Astrocyte (in vitro differentiated cells and primary cell): Measurements from ENCODE around the gene DCST1.

Experiments used
- EZH2 ChIP-seq: IDR thresholded peaks from 2 replicates; pipeline ENCODE4 v1.6.1; 2012; ENCODE audit warnings: mild to moderate bottlenecking, low read length, inconsistent platforms; ENCODE audit not compliant: insufficient read depth
- TF ChIP-seq, protein P1 (sequence below): IDR thresholded peaks from 2 replicates; pipeline ENCODE4 v1.5.1; 2011; ENCODE audit warnings: low read depth, mild to moderate bottlenecking, inconsistent platforms, low read length, moderate library complexity; ENCODE audit not compliant: insufficient read depth

DNA sequence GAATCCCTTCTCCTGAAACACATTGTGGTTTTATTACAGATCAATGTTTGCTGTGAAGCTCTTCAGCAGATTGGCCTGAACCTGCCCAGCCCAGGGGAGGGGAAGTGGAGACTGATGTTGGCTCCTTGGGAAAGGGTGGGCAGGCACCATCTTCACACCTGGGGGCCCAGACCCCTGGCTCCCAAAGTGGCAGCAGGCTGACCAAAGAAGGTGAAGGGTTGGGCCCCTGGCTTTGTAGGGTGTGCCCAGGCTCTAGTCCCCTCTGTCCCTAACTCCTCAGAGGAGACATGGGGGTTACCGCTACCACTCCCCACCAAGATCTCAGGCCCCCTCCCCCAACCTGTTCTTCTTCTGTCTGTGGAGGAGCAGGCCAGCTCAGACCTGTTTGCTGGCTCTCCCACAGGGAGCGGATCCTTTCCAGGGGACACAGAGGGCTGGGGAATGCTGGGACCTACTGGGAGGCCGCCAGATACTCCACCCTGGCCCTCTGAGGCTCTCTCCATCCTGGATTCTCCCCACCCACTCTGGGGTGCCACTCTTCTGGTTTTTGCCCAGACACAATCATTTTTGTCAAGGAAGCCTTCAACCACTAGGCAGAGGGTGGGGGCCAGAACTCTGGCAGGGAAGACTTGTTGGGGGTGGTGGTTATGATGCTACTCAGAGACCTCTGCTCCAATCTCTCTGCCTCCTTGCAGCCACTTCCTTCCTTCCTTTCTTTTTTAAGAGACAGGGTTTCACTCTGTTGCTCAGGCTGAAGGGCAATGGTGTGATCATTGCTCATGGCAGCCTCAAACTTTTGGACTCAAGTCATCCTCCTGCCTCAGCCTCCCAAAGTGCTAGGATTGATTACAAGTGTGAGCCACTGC, 40.0 kb downstream of the DCST1 start:
- TF ChIP-seq, protein P1, sequence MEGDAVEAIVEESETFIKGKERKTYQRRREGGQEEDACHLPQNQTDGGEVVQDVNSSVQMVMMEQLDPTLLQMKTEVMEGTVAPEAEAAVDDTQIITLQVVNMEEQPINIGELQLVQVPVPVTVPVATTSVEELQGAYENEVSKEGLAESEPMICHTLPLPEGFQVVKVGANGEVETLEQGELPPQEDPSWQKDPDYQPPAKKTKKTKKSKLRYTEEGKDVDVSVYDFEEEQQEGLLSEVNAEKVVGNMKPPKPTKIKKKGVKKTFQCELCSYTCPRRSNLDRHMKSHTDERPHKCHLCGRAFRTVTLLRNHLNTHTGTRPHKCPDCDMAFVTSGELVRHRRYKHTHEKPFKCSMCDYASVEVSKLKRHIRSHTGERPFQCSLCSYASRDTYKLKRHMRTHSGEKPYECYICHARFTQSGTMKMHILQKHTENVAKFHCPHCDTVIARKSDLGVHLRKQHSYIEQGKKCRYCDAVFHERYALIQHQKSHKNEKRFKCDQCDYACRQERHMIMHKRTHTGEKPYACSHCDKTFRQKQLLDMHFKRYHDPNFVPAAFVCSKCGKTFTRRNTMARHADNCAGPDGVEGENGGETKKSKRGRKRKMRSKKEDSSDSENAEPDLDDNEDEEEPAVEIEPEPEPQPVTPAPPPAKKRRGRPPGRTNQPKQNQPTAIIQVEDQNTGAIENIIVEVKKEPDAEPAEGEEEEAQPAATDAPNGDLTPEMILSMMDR, result no peak
- no peak for TF ChIP-seq EZH2
